ENCODE data around the gene SLC2A9. TPM values are rescaled to one million over a fixed set of nuclear protein-coding genes. Genes with fewer than 3 reads are reported as not detected.

Gene SLC2A9
- total and polyA plus RNA-seq, 2 of the 4 experiments (the other 2 are of a cell fraction): 0.72 to 2.1 TPM

GRCh38 chr4:9943761-9944160, 77.5 kb downstream of the SLC2A9 start:
- Histone ChIP-seq H2BK15ac (ENCODE audit: low read depth, low read length) (no peak overlapping the region), H3K56ac (ENCODE audit: extremely low read depth, insufficient read depth, low read length) (no peak overlapping the region), H2BK120ac (ENCODE audit: low read depth, low read length) (no peak overlapping the region), H3K9me1 (ENCODE audit: insufficient read depth, low read length) (no peaks in the 10 kb centered on the region), H3K23ac (ENCODE audit: low read depth, low read length) (no peak overlapping the region), H3K4ac (ENCODE audit: low read depth, low read length) (no peak overlapping the region), H3K9ac (ENCODE audit: low read depth, low read length) (no peak overlapping the region), H3K27ac (ENCODE audit: insufficient read depth, low read length) (no peak overlapping the region), H2AK5ac (ENCODE audit: low read depth, low read length) (no peak overlapping the region), H3K4me2 (ENCODE audit: low read depth, low read length) (no peak overlapping the region), H3K4me3 (ENCODE audit: insufficient read depth, low read depth, low read length) (no peak overlapping the region), H3K36me3 (ENCODE audit: control insufficient read depth, insufficient read depth, low read length) (no peaks in the 10 kb centered on the region), H3K4me1 (ENCODE audit: control insufficient read depth, insufficient read depth, low read length) (no peaks in the 10 kb centered on the region), H3K9me3 (ENCODE audit: control insufficient read depth, insufficient read depth, low read length) (no peaks in the 10 kb centered on the region), H4K5ac (ENCODE audit: low read depth, low read length) (no peak overlapping the region), H4K91ac (ENCODE audit: insufficient read depth, low read depth, low read length) (no peak overlapping the region), H3K18ac (ENCODE audit: low read depth, low read length) (no peak overlapping the region), H3K79me1 (ENCODE audit: low read depth in 1 of 2, low read length in 2 of 2) (no peaks in the 10 kb centered on the region), H4K20me1 (ENCODE audit: insufficient read depth, low read length) (no peaks in the 10 kb centered on the region), H3K14ac (replicated peaks; ENCODE audit: low read depth, low read length) (no peak overlapping the region), H2AFZ (replicated peaks; ENCODE audit: low read length, poor library complexity) (no peak overlapping the region), H2AK9ac (replicated peaks; ENCODE audit: low read depth, low read length, poor library complexity) (peak overlapping the region; percentile 86), H4K8ac (ENCODE audit: low read depth in 2 of 2, low read length in 2 of 2) (no peak overlapping the region), H3K27me3 (ENCODE audit: control insufficient read depth, insufficient read depth, low read length) (no peaks in the 10 kb centered on the region; the same call in 1 of the 2 replicates), H2BK20ac (ENCODE audit: low read depth, low read length) (no peak overlapping the region), H2BK5ac (ENCODE audit: low read depth, low read length, poor library complexity, severe bottlenecking) (no peak overlapping the region)
- WGBS, 2 experiments (ENCODE audit: extremely low coverage in 2 of 2, insufficient read length in 1 of 2): 80% methylated on average over 3 of the region's 9 CpGs; no CpG with 5 or more reads in 1 of the 2 experiments
- BruUV-seq (replicated peaks): no TSS peak
- in situ Hi-C loops (cut with MboI; ENCODE audit: low sequenced_read_pairs): no loop called here
- ChIA-PET POLR2A (ENCODE audit: unreplicated experiment) (no interaction called here), CTCF (no interaction called here)
- intact Hi-C loops (cut with micrococcal nuclease): no loop called here
- TF ChIP-seq MAZ (IDR thresholded peaks at IDR 0.05; ENCODE audit: borderline replicate concordance, low read depth, low read length) (no peak), NFE2L2 (IDR thresholded peaks at IDR 0.05; ENCODE audit: low read depth, low read length) (no peak), RAD21 (IDR thresholded peaks at IDR 0.05; ENCODE audit: low read length) (no peak), CEBPB (IDR thresholded peaks at IDR 0.05; ENCODE audit: low read depth, low read length) (no peak), CTCF (conservative IDR thresholded peaks at IDR 0.05; ENCODE audit: low read depth, low read length) (no peak), FOS (IDR thresholded peaks at IDR 0.05; ENCODE audit: low read depth, low read length) (no peak), RFX5 (IDR thresholded peaks at IDR 0.05; ENCODE audit: low read depth, low read length) (no peak), MXI1 (IDR thresholded peaks at IDR 0.05; ENCODE audit: borderline replicate concordance, low read depth, low read length) (no peak), POLR2A (IDR thresholded peaks at IDR 0.05; ENCODE audit: low read depth, low read length) (no peak), BHLHE40 (IDR thresholded peaks at IDR 0.05; ENCODE audit: low read depth, low read length) (no peak), RCOR1 (IDR thresholded peaks at IDR 0.05; ENCODE audit: insufficient replicate concordance, low read length) (no peak), MAFK (IDR thresholded peaks at IDR 0.05; ENCODE audit: low read depth, low read length) (no peak), USF2 (IDR thresholded peaks at IDR 0.05; ENCODE audit: low read depth, low read length) (no peak)
- TF ChIP-seq, protein P1, sequence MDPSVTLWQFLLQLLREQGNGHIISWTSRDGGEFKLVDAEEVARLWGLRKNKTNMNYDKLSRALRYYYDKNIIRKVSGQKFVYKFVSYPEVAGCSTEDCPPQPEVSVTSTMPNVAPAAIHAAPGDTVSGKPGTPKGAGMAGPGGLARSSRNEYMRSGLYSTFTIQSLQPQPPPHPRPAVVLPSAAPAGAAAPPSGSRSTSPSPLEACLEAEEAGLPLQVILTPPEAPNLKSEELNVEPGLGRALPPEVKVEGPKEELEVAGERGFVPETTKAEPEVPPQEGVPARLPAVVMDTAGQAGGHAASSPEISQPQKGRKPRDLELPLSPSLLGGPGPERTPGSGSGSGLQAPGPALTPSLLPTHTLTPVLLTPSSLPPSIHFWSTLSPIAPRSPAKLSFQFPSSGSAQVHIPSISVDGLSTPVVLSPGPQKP (IDR thresholded peaks at IDR 0.05; ENCODE audit: borderline replicate concordance, low read depth, low read length): no peak
- no peak for ATAC-seq (ENCODE audit: low read depth)
- DNase-seq: no peak
- dilution Hi-C loops (cut with HindIII; ENCODE audit: low sequenced_read_pairs, unreplicated experiment): no loop called here
